Heart left ventricle (tissue), 16 donors: ENCODE data around the gene PABPN1L. TPM values are rescaled to one million over a fixed set of nuclear protein-coding genes. Genes with fewer than 3 reads are reported as not detected.

Source experiments
- ATAC-seq, 4 donors: fragments of 200-7000 bp; cut with Tn5 transposase; one replicate each; pipeline ENCODE4 v1.9.1; 2020 to 2022; ENCODE audit warnings: moderate library complexity in 4 of 4, mild to moderate bottlenecking in 3 of 4, moderate number of reproducible peaks in 1 of 4
- DNase-seq, 5 donors: peaks; one replicate each; pipeline ENCODE4 v3.0.0-alpha.2; 2020
- H3K27ac ChIP-seq, 12 donors: fragments of 200-600 bp; sonication (generic) in 4 of 12; one replicate each; pipeline versions ENCODE4 v1.5.0 to v1.8.0; 2016 to 2022; ENCODE audit warnings: mild to moderate bottlenecking in 2 of 12
- H3K27me3 ChIP-seq, 9 donors: fragments of 200-600 bp; sonication (generic) in 2 of 9; one replicate each; pipeline versions ENCODE4 v1.5.1 to v1.8.0; 2016 to 2022; ENCODE audit warnings: mild to moderate bottlenecking in 3 of 9
- H3K36me3 ChIP-seq, 9 donors: fragments of 200-600 bp; sonication (generic) in 2 of 9; one replicate each; pipeline versions ENCODE4 v1.5.0 to v1.8.0; 2018 to 2022; ENCODE audit warnings: mild to moderate bottlenecking in 2 of 9
- H3K4me1 ChIP-seq, 12 donors: fragments of 200-600 bp; sonication (generic) in 4 of 12; one replicate each; pipeline versions ENCODE4 v1.5.0 to v1.8.0; 2016 to 2022; ENCODE audit warnings: mild to moderate bottlenecking in 3 of 12
- H3K4me3 ChIP-seq, 12 donors: fragments of 200-600 bp; sonication (generic) in 4 of 12; one replicate each; pipeline versions ENCODE4 v1.5.0 to v1.8.0; 2017 to 2022; ENCODE audit warnings: mild to moderate bottlenecking in 9 of 12, moderate library complexity in 4 of 12
- H3K9me3 ChIP-seq, 12 donors: fragments of 200-600 bp; sonication (generic) in 4 of 12; one replicate each; pipeline versions ENCODE4 v1.5.0 to v1.8.0; 2016 to 2022; ENCODE audit warnings: mild to moderate bottlenecking in 1 of 12
- POLR2A ChIP-seq, 2 donors: fragments of 450-650 bp; IDR thresholded peaks; one replicate each; pipeline ENCODE4 v1.6.1; 2017; ENCODE audit warnings: antibody characterized with exemption in 2 of 2, mild to moderate bottlenecking in 2 of 2, moderate library complexity in 2 of 2
- WGBS, 4 donors: extraction: QIAGEN DNeasy Blood & Tissue Kit in 2 of 4; methylation state at CpG; one replicate each; pipeline versions ENCODE4 v1.1.5 to v1.1.7; 2013 to 2018; 5-methylcytosine and 5-hydroxymethylcytosine counted together
- intact Hi-C, 10 donors: fragments of 100-400 bp; cut with DNase I; formaldehyde crosslinking; loops; one replicate each; pipeline versions ENCODE4 v1.11.1 to v1.14.2; 2022
- polyA plus RNA-seq, 2 donors: library from polyadenylated mRNA; stranded (reverse); fragments of 200-250 nt; gene quantifications; one replicate each; pipeline ENCODE4 v1.2.3, GENCODE V29; 2013
- total RNA-seq, 9 donors: library from RNA; depleted of rRNA in 2 of 9; stranded (reverse); fragments of >200 nt in 2 of 9; fragmentation: NEBNext Ultra II Directional in 3 of 9; extraction: Animal tissue kit (Norgen Biotek cat#: 25700) in 3 of 9; gene quantifications; one replicate each; pipeline versions ENCODE4 v1.1.0 to v1.2.4, GENCODE V29; 2016 to 2023
- TF ChIP-seq, protein P1 (sequence below), 12 donors: fragments of 200-600 bp; sonication (generic) in 4 of 12; IDR thresholded peaks; one replicate each; pipeline versions ENCODE4 v1.5.0 to v1.8.0; 2018 to 2022; ENCODE audit warnings: antibody characterized with exemption in 12 of 12, mild to moderate bottlenecking in 5 of 12
- donor health status: ischemic (EF 13 %, LVEDD 7.1; RV severe dilation, severe dysfunction).
- donor health status: healthy with polysubstance abuse.
- donor health status: DM: no; HTN: yes; CAD: no.
- donor health status: DM: no; HTN: no; CAD: no.
- donor health status: ischemic (EF 25% LVEDD 6.9; RV normal size, moderate dysfunction).
- donor health status: ischemic (EF 25% LVEDD 5.7; RV mildly dilated, moderate dysfunction).
- donor health status: healthy.
- donor health status: DM: yes; HTN: yes; CAD: no.
- donor health status: ischemic (EF 35%, LVEDD 5.7; RV mildly dilated, moderate dysfunction).
- donor health status: nonischemic (EF 11% LVEDD 7.7; RV severe dilation, severe dysfunction).
- donor health status: DM: yes; HTN: yes; CAD: no.
- donor health status: PGD.
- donor health status: ischemic (EF 29% LVEDD 5.4; RV normal size, mild dysfunction).
- donor health status: nonischemic (EF 23%, LVEDD 6.1; RV moderate dilation, normal function).

Gene PABPN1L
- total and polyA plus RNA-seq, 11 donors, result not detected

DNA sequence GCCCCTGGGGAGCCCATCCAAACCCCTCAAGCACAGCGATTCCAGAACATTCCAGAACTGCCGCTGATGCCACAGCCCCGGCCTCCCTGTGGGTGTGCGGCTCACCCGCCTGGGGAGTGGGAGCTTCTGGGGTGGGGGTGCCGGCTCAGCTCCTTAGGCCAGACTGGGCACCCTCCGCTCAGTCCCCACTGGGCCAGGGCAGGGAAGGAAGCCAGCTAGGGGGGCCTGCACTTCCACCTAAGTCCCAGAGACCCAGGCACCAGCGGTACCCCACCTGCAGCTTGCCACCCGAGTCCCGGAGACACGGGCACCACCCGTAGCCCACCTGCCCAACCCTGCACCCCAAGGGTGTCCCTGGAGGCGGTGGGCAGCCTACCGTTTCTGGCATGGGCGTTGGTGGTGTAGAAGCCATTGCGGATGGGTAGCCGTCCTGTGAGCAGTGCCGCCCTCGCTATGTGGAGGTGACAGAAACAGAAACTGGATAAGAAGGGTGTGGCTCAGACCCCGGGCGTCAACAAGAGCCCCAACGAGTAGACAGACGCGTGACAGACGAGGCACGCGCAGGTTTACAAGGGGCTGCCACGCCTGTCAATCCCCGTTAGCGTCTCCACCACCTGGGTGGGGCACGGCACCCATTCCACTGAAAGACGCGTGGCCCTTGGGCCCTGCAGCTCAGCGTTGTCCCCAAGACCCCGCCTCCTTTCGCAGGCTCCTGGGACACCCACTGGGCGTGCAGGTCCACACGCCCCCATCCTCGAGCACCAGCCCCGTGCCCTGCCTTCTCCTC lies 24.7 kb downstream of the PABPN1L start:
- TF ChIP-seq POLR2A (IDR thresholded peaks at IDR 0.05), result no peak
- TF ChIP-seq, protein P1, sequence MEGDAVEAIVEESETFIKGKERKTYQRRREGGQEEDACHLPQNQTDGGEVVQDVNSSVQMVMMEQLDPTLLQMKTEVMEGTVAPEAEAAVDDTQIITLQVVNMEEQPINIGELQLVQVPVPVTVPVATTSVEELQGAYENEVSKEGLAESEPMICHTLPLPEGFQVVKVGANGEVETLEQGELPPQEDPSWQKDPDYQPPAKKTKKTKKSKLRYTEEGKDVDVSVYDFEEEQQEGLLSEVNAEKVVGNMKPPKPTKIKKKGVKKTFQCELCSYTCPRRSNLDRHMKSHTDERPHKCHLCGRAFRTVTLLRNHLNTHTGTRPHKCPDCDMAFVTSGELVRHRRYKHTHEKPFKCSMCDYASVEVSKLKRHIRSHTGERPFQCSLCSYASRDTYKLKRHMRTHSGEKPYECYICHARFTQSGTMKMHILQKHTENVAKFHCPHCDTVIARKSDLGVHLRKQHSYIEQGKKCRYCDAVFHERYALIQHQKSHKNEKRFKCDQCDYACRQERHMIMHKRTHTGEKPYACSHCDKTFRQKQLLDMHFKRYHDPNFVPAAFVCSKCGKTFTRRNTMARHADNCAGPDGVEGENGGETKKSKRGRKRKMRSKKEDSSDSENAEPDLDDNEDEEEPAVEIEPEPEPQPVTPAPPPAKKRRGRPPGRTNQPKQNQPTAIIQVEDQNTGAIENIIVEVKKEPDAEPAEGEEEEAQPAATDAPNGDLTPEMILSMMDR (IDR thresholded peaks at IDR 0.05), result no peak
- Histone ChIP-seq H3K27me3 (no peaks in the 10 kb centered on the region), H3K4me1 (no peaks in the 10 kb centered on the region), H3K4me3 (no peak overlapping the region), H3K9me3 (no peaks in the 10 kb centered on the region), H3K36me3 (peaks cover 0 to 43% (median 22%) of the 10 kb centered on the region in 9 donors), H3K27ac (no peak overlapping the region)
- DNase-seq (no peak), ATAC-seq (no peak)
- intact Hi-C loops, result no loop called here
- WGBS, 4 donors, result 92 to 94% (median 94%) methylated on average over 23 to 40 of the region's 40 CpGs

- Histone ChIP-seq H3K4me1 (no peaks in the 10 kb centered on the region), H3K4me3 (no peak overlapping the region), H3K9me3 (no peaks in the 10 kb centered on the region), H3K27me3 (no peaks in the 10 kb centered on the region), H3K36me3 (peaks cover 0 to 43% (median 22%) of the 10 kb centered on the region in 9 donors), H3K27ac (no peak overlapping the region)
- ATAC-seq (no peak), DNase-seq (no peak)
- no peak for TF ChIP-seq POLR2A (IDR thresholded peaks at IDR 0.05)
- TF ChIP-seq, protein P1 (IDR thresholded peaks at IDR 0.05), result no peak
- 94 to 97% (median 95%) methylated on average over 23 to 30 of the region's 30 CpGs for whole genome bisulfite sequencing, 4 donors
- intact Hi-C loops, result no loop called here
Observed at GRCh38 chr16:88840600-88841215, 25.8 kb downstream of the PABPN1L start.

- Histone ChIP-seq H3K36me3 (peaks cover 0 to 49% (median 27%) of the 10 kb centered on the region in 9 donors), H3K27me3 (no peaks in the 10 kb centered on the region), H3K4me1 (no peaks in the 10 kb centered on the region), H3K27ac (no peak overlapping the region), H3K4me3 (no peak overlapping the region), H3K9me3 (no peaks in the 10 kb centered on the region)
- TF ChIP-seq POLR2A (IDR thresholded peaks at IDR 0.05), result no peak
- TF ChIP-seq, protein P1 (IDR thresholded peaks at IDR 0.05), result no peak
- intact Hi-C loops, result no loop called here
- DNase-seq (no peak), ATAC-seq (no peak)
- 92 to 96% (median 93%) methylated on average over 13 to 24 of the region's 24 CpGs for WGBS, 4 donors
Observed at GRCh38 chr16:88839745-88840599, 26.5 kb downstream of the PABPN1L start.
